Ishikawa (cell line): ENCODE results near the gene KCNA2.

Source experiments
- CEBPB ChIP-seq: IDR thresholded peaks from 2 replicates; pipeline ENCODE4 v1.6.1; 2012
- CREB1 ChIP-seq: IDR thresholded peaks from 2 replicates; pipeline ENCODE4 v1.6.1; 2012; ENCODE audit warnings: low read depth
- EP300 ChIP-seq: IDR thresholded peaks from 2 replicates; pipeline ENCODE4 v1.6.1; 2012; ENCODE audit warnings: borderline replicate concordance
- FOXM1 ChIP-seq: IDR thresholded peaks from 2 replicates; pipeline ENCODE4 v1.6.1; 2012; ENCODE audit warnings: low read depth, borderline replicate concordance
- NFIC ChIP-seq: IDR thresholded peaks from 2 replicates; pipeline ENCODE4 v1.6.1; 2012
- TAF1 ChIP-seq: IDR thresholded peaks from 2 replicates; pipeline ENCODE4 v1.6.1; 2012; ENCODE audit warnings: low read depth, mild to moderate bottlenecking
- YY1 ChIP-seq: IDR thresholded peaks from 2 replicates; pipeline ENCODE4 v1.6.1; 2012; ENCODE audit warnings: low read depth
- ZBTB7A ChIP-seq: IDR thresholded peaks from 2 replicates; pipeline ENCODE4 v1.6.1; 2012; ENCODE audit warnings: low read depth
- TF ChIP-seq, protein P1 (sequence below): IDR thresholded peaks from 2 replicates; pipeline ENCODE4 v1.6.1; 2012; ENCODE audit warnings: low read depth, mild to moderate bottlenecking

DNA sequence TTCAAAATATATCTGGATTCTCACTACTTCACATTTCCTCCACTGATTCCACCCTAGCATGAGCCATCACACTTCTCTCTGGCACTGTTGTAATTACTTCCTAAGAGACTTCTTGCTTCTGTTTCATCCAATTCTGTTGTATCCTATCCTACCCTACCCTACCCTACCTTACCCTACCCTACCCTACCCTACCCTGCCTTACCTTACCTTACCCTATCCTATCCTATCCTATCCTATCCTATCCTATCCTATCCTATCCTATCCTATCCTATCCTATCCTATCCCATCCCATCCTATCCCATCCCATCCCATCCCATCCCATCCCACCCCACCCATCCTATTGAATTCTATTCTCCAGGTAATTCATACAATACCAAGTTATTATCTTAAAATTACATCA is 29.7 kb downstream of the KCNA2 start:
- TF ChIP-seq NFIC (no peak), CEBPB (no peak), TAF1 (no peak), FOXM1 (no peak), ZBTB7A (no peak), EP300 (no peak), CREB1 (no peak), YY1 (no peak)
- TF ChIP-seq, protein P1, sequence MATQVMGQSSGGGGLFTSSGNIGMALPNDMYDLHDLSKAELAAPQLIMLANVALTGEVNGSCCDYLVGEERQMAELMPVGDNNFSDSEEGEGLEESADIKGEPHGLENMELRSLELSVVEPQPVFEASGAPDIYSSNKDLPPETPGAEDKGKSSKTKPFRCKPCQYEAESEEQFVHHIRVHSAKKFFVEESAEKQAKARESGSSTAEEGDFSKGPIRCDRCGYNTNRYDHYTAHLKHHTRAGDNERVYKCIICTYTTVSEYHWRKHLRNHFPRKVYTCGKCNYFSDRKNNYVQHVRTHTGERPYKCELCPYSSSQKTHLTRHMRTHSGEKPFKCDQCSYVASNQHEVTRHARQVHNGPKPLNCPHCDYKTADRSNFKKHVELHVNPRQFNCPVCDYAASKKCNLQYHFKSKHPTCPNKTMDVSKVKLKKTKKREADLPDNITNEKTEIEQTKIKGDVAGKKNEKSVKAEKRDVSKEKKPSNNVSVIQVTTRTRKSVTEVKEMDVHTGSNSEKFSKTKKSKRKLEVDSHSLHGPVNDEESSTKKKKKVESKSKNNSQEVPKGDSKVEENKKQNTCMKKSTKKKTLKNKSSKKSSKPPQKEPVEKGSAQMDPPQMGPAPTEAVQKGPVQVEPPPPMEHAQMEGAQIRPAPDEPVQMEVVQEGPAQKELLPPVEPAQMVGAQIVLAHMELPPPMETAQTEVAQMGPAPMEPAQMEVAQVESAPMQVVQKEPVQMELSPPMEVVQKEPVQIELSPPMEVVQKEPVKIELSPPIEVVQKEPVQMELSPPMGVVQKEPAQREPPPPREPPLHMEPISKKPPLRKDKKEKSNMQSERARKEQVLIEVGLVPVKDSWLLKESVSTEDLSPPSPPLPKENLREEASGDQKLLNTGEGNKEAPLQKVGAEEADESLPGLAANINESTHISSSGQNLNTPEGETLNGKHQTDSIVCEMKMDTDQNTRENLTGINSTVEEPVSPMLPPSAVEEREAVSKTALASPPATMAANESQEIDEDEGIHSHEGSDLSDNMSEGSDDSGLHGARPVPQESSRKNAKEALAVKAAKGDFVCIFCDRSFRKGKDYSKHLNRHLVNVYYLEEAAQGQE: no peak
